PFSK-1 (cell line): Measurements from ENCODE around the gene HRK.

Experiments used
- FOXP2 ChIP-seq: optimal IDR thresholded peaks from 2 replicates; pipeline ENCODE3; 2011; ENCODE audit warnings: borderline replicate concordance, control low read depth, inconsistent platforms; ENCODE audit not compliant: insufficient read depth; ENCODE audit errors: extremely low read length, extremely low read depth
- POLR2AphosphoS5 ChIP-seq: IDR thresholded peaks from 2 replicates; pipeline ENCODE4 v1.6.1; 2012; ENCODE audit warnings: low read depth, mild to moderate bottlenecking, control low read depth, low read length, moderate library complexity
- SIN3A ChIP-seq: IDR thresholded peaks from 2 replicates; pipeline ENCODE4 v1.6.1; 2012; ENCODE audit warnings: mild to moderate bottlenecking, low read length, moderate library complexity, borderline replicate concordance; ENCODE audit not compliant: insufficient read depth
- TAF1 ChIP-seq: IDR thresholded peaks from 2 replicates; pipeline ENCODE4 v1.6.1; 2012; ENCODE audit warnings: low read length, control low read depth, borderline replicate concordance; ENCODE audit not compliant: insufficient read depth
- TF ChIP-seq, protein P1 (sequence below), 2 experiments: IDR thresholded peaks; 2 replicates each; pipeline versions ENCODE4 v1.6.1 to v1.8.0; 2011 to 2012; ENCODE audit warnings: low read depth in 2 of 2, low read length in 2 of 2, control low read depth in 1 of 2, inconsistent platforms in 1 of 2, mild to moderate bottlenecking in 1 of 2, moderate library complexity in 1 of 2; ENCODE audit not compliant: insufficient read depth in 1 of 2

HRK gene

DNA sequence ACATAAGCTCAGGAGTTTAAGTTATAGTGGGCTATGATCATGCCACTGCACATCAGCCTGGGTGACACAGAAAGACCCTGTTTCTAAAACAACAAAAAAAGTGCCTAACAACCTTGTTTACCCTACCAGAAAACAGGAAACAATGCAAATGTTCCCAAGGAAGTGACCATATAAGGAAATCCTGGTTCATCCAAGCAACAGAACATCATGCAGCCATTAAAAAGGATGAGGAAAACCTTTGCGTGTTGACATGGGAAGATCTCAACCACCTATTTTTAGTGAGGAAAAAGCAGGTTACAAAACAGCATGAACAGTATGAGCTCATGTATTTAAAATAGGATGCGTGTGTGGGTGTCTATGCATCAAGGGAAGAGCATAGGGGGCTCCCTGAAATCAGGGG is 13.7 kb downstream of the HRK start:
- no peak for TF ChIP-seq TAF1
- TF ChIP-seq SIN3A, result no peak
- no peak for TF ChIP-seq POLR2AphosphoS5
- TF ChIP-seq, protein P1, sequence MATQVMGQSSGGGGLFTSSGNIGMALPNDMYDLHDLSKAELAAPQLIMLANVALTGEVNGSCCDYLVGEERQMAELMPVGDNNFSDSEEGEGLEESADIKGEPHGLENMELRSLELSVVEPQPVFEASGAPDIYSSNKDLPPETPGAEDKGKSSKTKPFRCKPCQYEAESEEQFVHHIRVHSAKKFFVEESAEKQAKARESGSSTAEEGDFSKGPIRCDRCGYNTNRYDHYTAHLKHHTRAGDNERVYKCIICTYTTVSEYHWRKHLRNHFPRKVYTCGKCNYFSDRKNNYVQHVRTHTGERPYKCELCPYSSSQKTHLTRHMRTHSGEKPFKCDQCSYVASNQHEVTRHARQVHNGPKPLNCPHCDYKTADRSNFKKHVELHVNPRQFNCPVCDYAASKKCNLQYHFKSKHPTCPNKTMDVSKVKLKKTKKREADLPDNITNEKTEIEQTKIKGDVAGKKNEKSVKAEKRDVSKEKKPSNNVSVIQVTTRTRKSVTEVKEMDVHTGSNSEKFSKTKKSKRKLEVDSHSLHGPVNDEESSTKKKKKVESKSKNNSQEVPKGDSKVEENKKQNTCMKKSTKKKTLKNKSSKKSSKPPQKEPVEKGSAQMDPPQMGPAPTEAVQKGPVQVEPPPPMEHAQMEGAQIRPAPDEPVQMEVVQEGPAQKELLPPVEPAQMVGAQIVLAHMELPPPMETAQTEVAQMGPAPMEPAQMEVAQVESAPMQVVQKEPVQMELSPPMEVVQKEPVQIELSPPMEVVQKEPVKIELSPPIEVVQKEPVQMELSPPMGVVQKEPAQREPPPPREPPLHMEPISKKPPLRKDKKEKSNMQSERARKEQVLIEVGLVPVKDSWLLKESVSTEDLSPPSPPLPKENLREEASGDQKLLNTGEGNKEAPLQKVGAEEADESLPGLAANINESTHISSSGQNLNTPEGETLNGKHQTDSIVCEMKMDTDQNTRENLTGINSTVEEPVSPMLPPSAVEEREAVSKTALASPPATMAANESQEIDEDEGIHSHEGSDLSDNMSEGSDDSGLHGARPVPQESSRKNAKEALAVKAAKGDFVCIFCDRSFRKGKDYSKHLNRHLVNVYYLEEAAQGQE (IDR thresholded peaks at IDR 0.05; ENCODE audit: insufficient read depth in 1 of 2, low read depth in 2 of 2, low read length in 2 of 2), result no peak
- no peak for TF ChIP-seq FOXP2

- TF ChIP-seq, protein P1 (IDR thresholded peaks at IDR 0.05; ENCODE audit: insufficient read depth in 1 of 2, low read depth in 2 of 2, low read length in 2 of 2), result no peak
- TF ChIP-seq SIN3A (no peak), FOXP2 (no peak), POLR2AphosphoS5 (no peak), TAF1 (no peak)
These were observed 16.7 kb downstream of the HRK start for GRCh38 chr12:116864371-116865160.

- TF ChIP-seq POLR2AphosphoS5 (no peak), TAF1 (no peak), FOXP2 (no peak), SIN3A (no peak)
- TF ChIP-seq, protein P1 (IDR thresholded peaks at IDR 0.05; ENCODE audit: insufficient read depth in 1 of 2, low read depth in 2 of 2, low read length in 2 of 2), result no peak
These were observed 17.9 kb downstream of the HRK start for GRCh38 chr12:116863275-116863767.

- TF ChIP-seq FOXP2, result no peak
- TF ChIP-seq POLR2AphosphoS5, result no peak
- TF ChIP-seq, protein P1 (IDR thresholded peaks at IDR 0.05; ENCODE audit: insufficient read depth in 1 of 2, low read depth in 2 of 2, low read length in 2 of 2), result no peak
- TF ChIP-seq TAF1, result no peak
- TF ChIP-seq SIN3A, result no peak
These were observed 19.1 kb downstream of the HRK start for GRCh38 chr12:116862167-116862566.
